ENCODE results near the gene RBFOX2. TPM values are rescaled to one million over a fixed set of nuclear protein-coding genes. Genes with fewer than 3 reads are reported as not detected.

Gene RBFOX2
- total and polyA plus RNA-seq, 2 donors (not counting 1 experiment from before 2014, with no cell fraction given), result not detected

- peaks cover 59% of the 10 kb centered on the region for H3K27me3 Mint-ChIP-seq
- H3K9me3 Mint-ChIP-seq (ENCODE audit: insufficient read depth), result no peaks in the 10 kb centered on the region
- no peak overlapping the region for H3K4me3 Mint-ChIP-seq
- H3K27ac Mint-ChIP-seq, result no peak overlapping the region
- POLR2A ChIA-PET, result no interaction called here
- Histone ChIP-seq H3K27me3 (replicated peaks in 1 of 4; ENCODE audit: control extremely low read depth in 1 of 4, control insufficient read depth in 3 of 4, insufficient read depth in 4 of 4, low read length in 3 of 4) (peaks cover 0 to 29% (median 15%) of the 10 kb centered on the region in 4 experiments), H3K4me1 (ENCODE audit: control insufficient read depth in 2 of 2, insufficient read depth in 2 of 2, low read length in 2 of 2) (no peaks in the 10 kb centered on the region), H3K27ac (ENCODE audit: low read length in 2 of 2) (no peak overlapping the region), H2AFZ (ENCODE audit: insufficient read depth, low read depth, low read length, poor library complexity, severe bottlenecking) (no peak overlapping the region), H3K4me3 (ENCODE audit: control extremely low read depth in 1 of 5, extremely low read depth in 1 of 5, insufficient read depth in 1 of 5, low read depth in 2 of 5, low read length in 4 of 5) (no peak overlapping the region), H3K4me2 (replicated peaks; ENCODE audit: low read depth, low read length, poor library complexity, severe bottlenecking) (no peak overlapping the region), H3K9ac (ENCODE audit: low read length) (no peak overlapping the region), H3K79me2 (ENCODE audit: control insufficient read depth, insufficient read depth, low read length) (no peaks in the 10 kb centered on the region), H4K20me1 (ENCODE audit: control insufficient read depth, insufficient read depth, low read length, poor library complexity, severe bottlenecking) (no peaks in the 10 kb centered on the region), H3K36me3 (replicated peaks in 1 of 2; ENCODE audit: control extremely low read depth in 1 of 2, control insufficient read depth in 1 of 2, extremely low read depth in 1 of 2, insufficient read depth in 2 of 2, low read length in 1 of 2) (no peaks in the 10 kb centered on the region), H3K9me3 (ENCODE audit: control extremely low read depth in 1 of 3, control insufficient read depth in 2 of 3, insufficient read depth in 1 of 3, low read length in 2 of 3) (peaks cover 0 to 2% (median 0%) of the 10 kb centered on the region in 3 donors)
- CTCF ChIA-PET, result no interaction called here
- intact Hi-C loops (cut with micrococcal nuclease), result no loop called here
- no peaks in the 10 kb centered on the region for H3K4me1 Mint-ChIP-seq
- no peak for DNase-seq
- TF ChIP-seq, protein P1, sequence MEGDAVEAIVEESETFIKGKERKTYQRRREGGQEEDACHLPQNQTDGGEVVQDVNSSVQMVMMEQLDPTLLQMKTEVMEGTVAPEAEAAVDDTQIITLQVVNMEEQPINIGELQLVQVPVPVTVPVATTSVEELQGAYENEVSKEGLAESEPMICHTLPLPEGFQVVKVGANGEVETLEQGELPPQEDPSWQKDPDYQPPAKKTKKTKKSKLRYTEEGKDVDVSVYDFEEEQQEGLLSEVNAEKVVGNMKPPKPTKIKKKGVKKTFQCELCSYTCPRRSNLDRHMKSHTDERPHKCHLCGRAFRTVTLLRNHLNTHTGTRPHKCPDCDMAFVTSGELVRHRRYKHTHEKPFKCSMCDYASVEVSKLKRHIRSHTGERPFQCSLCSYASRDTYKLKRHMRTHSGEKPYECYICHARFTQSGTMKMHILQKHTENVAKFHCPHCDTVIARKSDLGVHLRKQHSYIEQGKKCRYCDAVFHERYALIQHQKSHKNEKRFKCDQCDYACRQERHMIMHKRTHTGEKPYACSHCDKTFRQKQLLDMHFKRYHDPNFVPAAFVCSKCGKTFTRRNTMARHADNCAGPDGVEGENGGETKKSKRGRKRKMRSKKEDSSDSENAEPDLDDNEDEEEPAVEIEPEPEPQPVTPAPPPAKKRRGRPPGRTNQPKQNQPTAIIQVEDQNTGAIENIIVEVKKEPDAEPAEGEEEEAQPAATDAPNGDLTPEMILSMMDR (IDR thresholded peaks at IDR 0.05), result no peak
- no peak for TF ChIP-seq EZH2 (IDR thresholded peaks at IDR 0.05; ENCODE audit: borderline replicate concordance, insufficient read depth, low read depth, low read length, poor library complexity, severe bottlenecking)
- no peak for ATAC-seq (ENCODE audit: low read depth)
- 95% methylated on average over 9 of the region's 9 CpGs for WGBS (ENCODE audit: insufficient coverage)
Measured at GRCh38 chr22:35732116-35732515, 296.5 kb downstream of the RBFOX2 start.

DNA sequence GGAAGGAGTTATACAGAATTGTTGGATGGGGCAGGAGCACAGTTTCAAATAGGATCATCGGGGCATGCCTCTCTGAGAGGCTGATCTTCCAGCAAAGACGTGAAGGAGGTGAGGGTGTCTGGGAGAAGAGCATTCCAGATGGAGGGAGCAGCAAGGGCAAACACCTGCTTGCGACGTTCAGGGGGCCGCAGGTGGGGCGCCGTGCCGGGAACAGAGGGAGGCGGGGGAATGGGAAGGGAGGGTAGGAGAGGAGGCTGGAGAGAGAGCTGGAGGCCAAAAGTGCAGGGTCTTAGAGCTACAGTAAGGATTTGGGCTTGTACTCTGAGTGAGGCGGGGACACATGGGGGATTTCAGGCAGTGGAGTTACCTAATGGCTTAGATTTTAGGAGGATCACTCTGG is 297.3 kb downstream of the RBFOX2 start:
- Mint-ChIP-seq H3K4me1 (no peaks in the 10 kb centered on the region), H3K4me3 (no peak overlapping the region), H3K9me3 (ENCODE audit: insufficient read depth) (no peaks in the 10 kb centered on the region), H3K27me3 (peaks cover 60% of the 10 kb centered on the region), H3K27ac (no peak overlapping the region)
- POLR2A ChIA-PET, result no interaction called here
- Histone ChIP-seq H4K20me1 (ENCODE audit: control insufficient read depth, insufficient read depth, low read length, poor library complexity, severe bottlenecking) (no peaks in the 10 kb centered on the region), H3K36me3 (replicated peaks in 1 of 2; ENCODE audit: control extremely low read depth in 1 of 2, control insufficient read depth in 1 of 2, extremely low read depth in 1 of 2, insufficient read depth in 2 of 2, low read length in 1 of 2) (no peaks in the 10 kb centered on the region), H3K4me2 (replicated peaks; ENCODE audit: low read depth, low read length, poor library complexity, severe bottlenecking) (no peak overlapping the region), H3K9me3 (ENCODE audit: control extremely low read depth in 1 of 3, control insufficient read depth in 2 of 3, insufficient read depth in 1 of 3, low read length in 2 of 3) (no peaks in the 10 kb centered on the region), H3K79me2 (ENCODE audit: control insufficient read depth, insufficient read depth, low read length) (no peaks in the 10 kb centered on the region), H3K9ac (ENCODE audit: low read length) (no peak overlapping the region), H3K4me1 (ENCODE audit: control insufficient read depth in 2 of 2, insufficient read depth in 2 of 2, low read length in 2 of 2) (no peaks in the 10 kb centered on the region), H3K27ac (ENCODE audit: low read length in 2 of 2) (no peak overlapping the region), H3K4me3 (ENCODE audit: control extremely low read depth in 1 of 5, extremely low read depth in 1 of 5, insufficient read depth in 1 of 5, low read depth in 2 of 5, low read length in 4 of 5) (no peak overlapping the region), H3K27me3 (replicated peaks in 1 of 4; ENCODE audit: control extremely low read depth in 1 of 4, control insufficient read depth in 3 of 4, insufficient read depth in 4 of 4, low read length in 3 of 4) (peaks cover 0 to 27% (median 11%) of the 10 kb centered on the region in 4 experiments), H2AFZ (ENCODE audit: insufficient read depth, low read depth, low read length, poor library complexity, severe bottlenecking) (no peak overlapping the region)
- TF ChIP-seq, protein P1 (IDR thresholded peaks at IDR 0.05), result no peak
- no peak for TF ChIP-seq EZH2 (IDR thresholded peaks at IDR 0.05; ENCODE audit: borderline replicate concordance, insufficient read depth, low read depth, low read length, poor library complexity, severe bottlenecking)
- no peak for DNase-seq
- intact Hi-C loops (cut with micrococcal nuclease), result no loop called here
- no peak for ATAC-seq (ENCODE audit: low read depth)
- CTCF ChIA-PET, result no interaction called here
- 86% methylated on average over 10 of the region's 10 CpGs for WGBS (ENCODE audit: insufficient coverage)

All from B cell (primary cell).